HG03460 (cell line): ENCODE measurements around the gene RBFOX1.

ENCODE experiments used
- ATAC-seq: cut with Tn5 transposase; IDR thresholded peaks from one replicate; pipeline ENCODE4 v1.9.1; 2021; ENCODE audit not compliant: unreplicated experiment

RBFOX1 gene

DNA sequence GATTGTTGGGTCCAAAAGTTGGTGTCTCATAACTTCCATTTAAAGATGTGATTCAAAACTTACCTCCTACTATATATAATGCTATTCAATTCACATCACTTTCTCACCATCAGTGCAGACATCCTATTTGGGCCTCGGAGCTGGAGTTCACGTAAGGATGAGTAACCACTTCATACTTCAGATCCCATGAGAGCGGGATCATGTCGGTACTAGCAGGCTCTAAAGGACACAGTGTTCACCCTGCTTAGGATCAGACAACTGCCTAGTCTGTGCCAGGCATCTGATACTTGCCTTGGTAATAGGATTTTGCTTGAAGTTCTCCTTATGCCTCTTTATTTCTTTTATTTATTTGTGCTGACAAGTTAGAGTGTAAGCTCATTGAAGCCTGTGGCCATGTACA, 39.5 kb downstream of the RBFOX1 start:
- ATAC-seq, result no peak

DNA sequence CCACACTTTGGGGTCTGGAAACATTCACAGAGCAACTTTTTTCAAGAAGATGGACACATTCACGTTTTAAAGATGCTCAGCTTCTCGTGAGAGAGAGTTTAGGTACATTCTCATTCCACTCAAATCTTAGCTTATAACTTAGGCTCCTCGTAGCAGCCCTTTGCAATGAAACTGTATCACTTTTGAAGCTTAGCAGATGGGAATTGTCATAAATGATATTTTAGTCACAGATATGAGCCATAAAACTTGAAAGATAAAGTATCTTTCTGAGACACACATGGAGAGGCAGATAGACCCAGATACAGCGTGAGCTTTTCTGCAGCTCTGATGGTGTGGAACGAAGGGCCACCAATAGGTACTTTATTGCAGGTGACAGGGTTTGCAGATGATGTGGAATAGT, 41.1 kb downstream of the RBFOX1 start:
- no peak for ATAC-seq

DNA sequence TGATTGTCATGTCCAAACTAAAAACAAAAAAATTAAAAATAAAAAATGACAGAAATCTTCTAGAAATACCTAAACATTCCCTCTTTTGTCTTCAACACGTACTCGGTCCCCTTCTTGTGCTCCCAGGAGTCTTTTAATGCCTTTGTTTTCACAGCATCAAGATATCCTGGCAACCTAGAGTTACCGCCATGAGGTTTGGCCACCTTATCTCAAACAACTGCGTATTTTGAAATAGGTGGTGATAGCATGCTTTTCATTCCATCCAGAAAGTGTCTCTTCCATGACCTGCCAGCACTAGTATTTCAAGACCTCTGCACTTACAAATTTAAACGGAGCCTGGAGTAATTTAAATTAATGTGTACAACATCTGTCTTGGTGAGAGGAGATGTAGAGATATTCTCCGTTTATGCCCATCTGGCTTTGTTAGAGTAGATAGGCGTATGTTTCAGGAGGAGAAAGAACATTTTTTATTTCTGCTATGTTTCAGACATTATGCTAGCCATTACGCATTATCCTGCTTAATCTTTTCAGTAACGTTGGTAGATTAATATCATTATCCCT, 42.0 kb downstream of the RBFOX1 start:
- no peak for ATAC-seq

DNA sequence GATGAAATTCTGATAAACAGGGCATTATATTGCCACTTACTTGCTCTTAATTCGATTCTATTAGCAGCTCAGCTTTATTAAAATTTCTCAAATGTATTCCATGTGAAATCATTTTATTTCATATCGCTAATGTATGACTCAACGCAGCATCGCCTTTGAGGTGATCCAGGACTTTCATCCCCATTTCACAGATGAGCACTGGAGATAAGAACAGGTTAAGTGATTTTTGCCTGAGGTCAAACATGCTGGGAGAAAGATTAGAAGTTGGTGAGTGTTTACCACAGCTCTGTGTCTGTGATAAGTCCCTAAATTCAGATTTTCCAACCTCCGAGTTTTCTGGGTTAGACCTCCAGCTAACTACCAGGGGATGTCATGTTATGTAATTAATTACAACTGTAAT, 43.6 kb downstream of the RBFOX1 start:
- no peak for ATAC-seq

GRCh38 chr16:7377231-7377630, 44.6 kb downstream of the RBFOX1 start:
- ATAC-seq, result no peak

DNA sequence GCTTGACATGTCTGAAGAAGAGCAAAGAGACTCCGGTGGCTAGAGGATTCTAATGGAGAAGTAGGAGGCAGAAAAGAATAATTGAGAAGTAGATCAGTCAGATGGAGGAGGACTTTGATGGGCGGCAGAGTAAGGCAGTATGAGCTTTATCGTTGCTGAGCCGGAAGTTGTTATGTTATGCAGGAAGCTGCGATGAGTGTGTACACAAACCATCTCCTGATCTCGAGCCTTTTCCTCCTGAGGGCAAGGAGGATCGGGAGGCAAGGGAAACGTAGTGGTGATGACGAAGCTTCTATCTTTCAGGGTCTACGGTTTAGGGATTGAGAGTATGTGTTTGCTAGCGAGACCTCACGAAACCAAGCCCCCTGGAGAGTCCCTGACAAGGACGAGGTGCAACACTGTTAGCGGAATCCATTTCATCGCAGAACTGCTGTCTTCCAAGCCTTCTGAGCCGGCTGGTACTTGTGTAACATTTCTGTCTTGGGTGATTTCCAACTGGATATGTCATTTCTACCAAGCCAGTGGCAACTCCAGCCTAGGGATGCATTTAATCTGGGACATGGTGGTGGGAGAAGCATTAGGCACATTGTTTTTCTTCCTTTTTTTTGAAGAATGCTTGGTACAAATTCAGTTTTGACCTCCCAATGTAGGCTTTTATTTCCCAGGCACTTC, 45.5 kb downstream of the RBFOX1 start:
- ATAC-seq, result no peak

- no peak for ATAC-seq
Observed at GRCh38 chr16:7380441-7380840, 47.8 kb downstream of the RBFOX1 start.

DNA sequence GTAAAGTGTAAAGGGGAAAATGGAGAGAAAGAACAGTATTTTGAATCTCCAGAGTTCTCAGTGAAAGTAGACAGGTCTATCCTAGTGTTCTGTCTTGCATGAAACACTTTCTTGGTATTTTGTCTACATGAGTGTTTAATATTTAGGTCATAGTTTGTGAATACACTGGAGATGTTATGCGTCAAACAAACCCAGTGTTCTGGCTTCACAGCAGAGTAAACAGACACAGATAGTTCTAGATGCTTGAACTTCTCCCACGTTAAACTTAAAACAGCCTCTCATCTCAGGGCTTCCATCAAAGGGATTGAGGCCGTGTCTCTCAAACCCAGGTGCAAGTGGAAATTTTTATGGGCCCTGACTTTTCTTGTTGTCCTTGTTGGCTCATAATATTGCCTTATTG, 48.3 kb downstream of the RBFOX1 start:
- ATAC-seq, result no peak

DNA sequence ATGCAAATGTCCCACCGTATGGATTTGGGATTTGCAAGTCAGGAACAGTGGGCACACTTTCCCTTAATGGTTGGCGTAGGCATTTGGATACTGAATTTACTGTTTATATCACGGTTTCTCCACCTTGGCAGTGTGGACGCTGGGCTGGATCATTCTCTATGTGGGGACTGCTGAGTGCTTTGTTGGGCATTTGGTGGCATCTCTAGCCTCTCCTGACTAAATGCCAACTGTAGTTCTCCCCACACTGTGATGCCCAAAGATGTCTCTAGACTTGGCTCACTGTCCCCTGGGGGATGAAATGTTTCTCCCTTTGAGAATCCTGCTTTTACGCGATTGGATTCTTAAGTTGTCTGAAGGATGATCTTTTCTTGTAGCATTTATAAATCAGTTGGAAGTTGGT, 49.0 kb downstream of the RBFOX1 start:
- no peak for ATAC-seq

DNA sequence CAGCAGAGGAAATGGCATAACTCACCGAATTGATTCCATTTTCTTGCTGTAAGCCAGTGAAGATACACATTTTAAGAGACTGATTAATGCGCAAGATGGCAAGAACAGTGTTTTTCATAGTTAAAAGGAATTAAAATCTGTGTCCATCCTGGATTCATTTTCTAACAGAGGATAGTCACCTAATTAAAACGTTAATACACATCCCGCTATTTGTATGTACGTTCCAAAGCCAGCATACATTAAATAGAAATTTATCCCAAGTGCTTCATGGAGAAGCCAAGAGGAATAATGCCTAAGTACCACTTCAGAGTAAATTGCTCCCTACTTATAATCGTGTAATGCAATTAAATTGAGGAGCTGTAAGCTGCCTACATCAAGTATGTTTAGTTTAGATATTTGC, 49.9 kb downstream of the RBFOX1 start:
- no peak for ATAC-seq

GRCh38 chr16:7390974-7391373, 58.3 kb downstream of the RBFOX1 start:
- no peak for ATAC-seq

DNA sequence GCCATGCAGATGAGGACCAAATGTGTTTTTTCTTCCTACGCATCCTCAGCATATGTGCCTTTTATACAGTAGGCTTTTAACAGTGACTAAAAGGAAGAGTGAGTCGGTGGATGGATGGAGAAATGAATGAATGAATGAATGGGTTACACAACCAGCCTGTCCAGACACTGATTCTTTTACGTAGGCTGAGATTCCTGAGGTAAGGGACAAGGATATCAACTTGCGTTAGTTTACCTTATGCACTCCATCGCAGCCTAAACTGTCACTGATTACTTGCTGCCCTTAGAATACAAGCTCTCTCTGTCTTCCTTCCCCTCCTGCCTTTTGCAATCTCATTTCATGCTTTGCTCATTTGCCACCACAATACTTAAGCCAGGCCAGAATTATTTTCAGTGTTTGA, 59.0 kb downstream of the RBFOX1 start:
- no peak for ATAC-seq

DNA sequence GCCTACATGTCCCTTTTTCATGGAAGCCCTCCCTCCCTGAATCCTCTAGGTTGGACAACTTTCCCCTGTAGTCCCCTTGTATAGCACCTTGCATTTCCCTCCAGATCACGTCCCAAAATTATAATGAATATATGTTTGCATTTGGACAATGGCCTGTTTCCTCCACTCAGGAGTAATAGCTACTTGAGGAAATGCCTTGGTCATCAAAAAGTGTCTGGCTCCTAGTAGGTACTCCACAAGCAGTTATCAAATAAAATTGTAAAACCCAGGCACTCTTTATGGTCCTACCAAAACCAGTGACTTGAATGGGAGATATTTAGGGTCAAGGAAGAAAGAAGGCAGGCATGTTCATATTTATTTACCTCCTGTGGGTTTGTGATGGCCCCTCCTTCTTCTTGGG, 59.6 kb downstream of the RBFOX1 start:
- ATAC-seq, result no peak

DNA sequence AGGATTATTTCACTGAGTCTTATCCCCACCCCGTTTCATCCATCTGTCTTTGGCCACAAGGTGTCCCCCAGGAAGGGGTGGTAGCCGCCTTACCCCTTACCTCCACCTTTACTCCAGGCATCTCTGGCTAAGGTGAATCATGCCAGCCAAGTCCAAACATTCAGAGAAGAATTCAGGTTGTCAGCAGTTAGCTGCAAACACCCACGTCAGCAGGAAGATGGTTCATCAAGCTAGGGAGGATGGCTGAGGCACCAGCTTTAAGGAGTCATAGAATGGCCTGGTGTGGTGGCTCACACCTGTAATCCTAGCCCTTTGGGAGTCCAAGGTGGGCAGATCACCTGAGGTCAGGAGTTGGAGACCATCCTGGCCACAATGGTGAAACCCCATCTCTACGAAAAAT, 61.0 kb downstream of the RBFOX1 start:
- no peak for ATAC-seq

DNA sequence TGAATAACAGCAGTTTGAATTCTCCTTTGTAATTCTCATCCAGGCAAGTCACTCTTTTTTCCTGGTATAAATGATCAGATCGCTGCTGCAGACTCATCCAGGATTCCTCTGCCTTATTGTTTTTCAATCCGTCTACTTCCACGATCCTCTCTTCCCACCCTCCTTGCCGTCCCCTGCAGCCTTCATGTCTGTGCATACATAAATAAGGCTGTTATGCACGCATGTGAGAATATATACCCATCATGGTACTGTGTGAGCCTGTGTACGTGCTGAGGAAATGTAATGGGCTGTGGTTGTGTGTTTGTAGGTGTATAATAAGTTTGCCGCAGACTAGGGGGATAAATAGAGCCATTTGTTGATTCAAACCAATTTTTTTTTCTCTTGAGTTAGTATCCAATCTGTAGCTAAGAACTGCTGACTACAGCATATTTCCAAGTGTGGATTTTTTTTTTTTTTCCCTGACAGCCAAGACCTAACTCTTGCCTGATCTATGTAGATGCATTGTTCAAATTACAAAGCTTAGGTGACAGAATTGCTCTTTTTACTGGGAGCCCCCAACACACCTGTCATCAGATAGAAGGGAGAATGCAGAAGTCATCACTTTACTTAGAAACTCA, 62.2 kb downstream of the RBFOX1 start:
- ATAC-seq, result no peak

- ATAC-seq, result no peak
Observed at GRCh38 chr16:7397901-7398300, 65.3 kb downstream of the RBFOX1 start.

DNA sequence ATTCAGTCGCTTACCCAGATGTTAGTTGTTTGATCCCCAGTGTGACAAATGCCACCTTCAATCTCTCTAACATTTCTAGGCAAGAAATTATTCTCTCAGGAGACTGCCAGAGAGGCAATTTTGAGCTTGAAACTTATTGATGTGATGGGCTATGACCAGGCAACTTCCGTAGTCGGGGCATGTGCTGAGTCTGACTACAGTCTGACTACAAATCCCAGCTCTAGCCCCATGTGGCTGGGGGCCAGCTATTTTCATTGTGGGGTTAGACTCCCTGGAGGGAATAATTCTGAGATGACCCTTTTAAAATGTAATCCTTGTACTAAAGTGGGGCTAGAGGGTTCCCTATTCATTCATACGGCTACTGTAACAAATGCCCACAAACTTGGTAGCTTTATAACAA, 65.9 kb downstream of the RBFOX1 start:
- no peak for ATAC-seq

DNA sequence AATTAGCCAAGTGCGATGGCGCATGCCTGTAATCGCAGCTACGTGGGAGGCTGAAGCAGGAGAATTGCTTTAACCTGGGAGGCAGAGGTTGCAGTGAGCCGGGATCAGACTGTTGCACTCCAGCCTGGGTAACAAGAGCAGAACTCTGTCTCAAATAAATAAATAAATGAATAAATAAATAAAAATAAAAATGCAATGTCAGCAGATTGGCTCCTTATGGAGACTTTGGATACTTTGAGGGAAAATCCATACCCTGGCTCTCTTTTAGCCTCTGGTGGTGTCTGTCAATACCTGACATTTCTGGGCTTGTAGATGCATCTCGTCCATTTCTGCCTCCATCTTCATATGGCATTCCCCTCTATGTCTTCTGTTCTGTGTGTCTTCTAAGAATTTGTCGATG, 66.7 kb downstream of the RBFOX1 start:
- ATAC-seq, result no peak

GRCh38 chr16:7400117-7400890, 67.7 kb downstream of the RBFOX1 start:
- no peak for ATAC-seq

GRCh38 chr16:7404217-7404616, 71.6 kb downstream of the RBFOX1 start:
- no peak for ATAC-seq

- no peak for ATAC-seq
Observed at GRCh38 chr16:7405166-7405565, 72.5 kb downstream of the RBFOX1 start.
